Bronchial epithelial cell (primary cell): ENCODE measurements around the gene DCP2. TPM values are rescaled to one million over a fixed set of nuclear protein-coding genes. Genes with fewer than 3 reads are reported as not detected.

ENCODE experiments used
- DNase-seq: peaks from one replicate; pipeline ENCODE4 v3.0.0-alpha.2; 2010; ENCODE audit warnings: low read depth
- FAIRE-seq: peaks from 2 replicates; lab custom pipeline; 2011; peaks lifted over from hg19 to GRCh38; lab: Jason Lieb, UNC
- H3K27me3 ChIP-seq: 2 replicates; pipeline ENCODE4 v1.5.1; 2011; ENCODE audit warnings: low read length; ENCODE audit not compliant: control insufficient read depth, insufficient read depth
- H3K36me3 ChIP-seq: 2 replicates; pipeline ENCODE4 v1.5.1; 2011; ENCODE audit warnings: low read length; ENCODE audit not compliant: control insufficient read depth, insufficient read depth
- H3K4me3 ChIP-seq: 2 replicates; pipeline ENCODE4 v1.5.1; 2011; ENCODE audit warnings: mild to moderate bottlenecking, low read depth, low read length, control low read depth
- total RNA-seq: library from RNA; depleted of rRNA; stranded (reverse); fragments of >200 nt; gene quantifications from 2 replicates; pipeline ENCODE4 v1.2.1, GENCODE V29; 2014
- TF ChIP-seq, protein P1 (sequence below): IDR thresholded peaks from 2 replicates; pipeline ENCODE4 v1.5.1; 2011; ENCODE audit warnings: mild to moderate bottlenecking, moderate library complexity, low read length, control low read depth, inconsistent platforms; ENCODE audit not compliant: insufficient read depth, severe bottlenecking

The DCP2 gene
- total RNA-seq, 1 donor from 2014 or later = 24.0 TPM

DNA sequence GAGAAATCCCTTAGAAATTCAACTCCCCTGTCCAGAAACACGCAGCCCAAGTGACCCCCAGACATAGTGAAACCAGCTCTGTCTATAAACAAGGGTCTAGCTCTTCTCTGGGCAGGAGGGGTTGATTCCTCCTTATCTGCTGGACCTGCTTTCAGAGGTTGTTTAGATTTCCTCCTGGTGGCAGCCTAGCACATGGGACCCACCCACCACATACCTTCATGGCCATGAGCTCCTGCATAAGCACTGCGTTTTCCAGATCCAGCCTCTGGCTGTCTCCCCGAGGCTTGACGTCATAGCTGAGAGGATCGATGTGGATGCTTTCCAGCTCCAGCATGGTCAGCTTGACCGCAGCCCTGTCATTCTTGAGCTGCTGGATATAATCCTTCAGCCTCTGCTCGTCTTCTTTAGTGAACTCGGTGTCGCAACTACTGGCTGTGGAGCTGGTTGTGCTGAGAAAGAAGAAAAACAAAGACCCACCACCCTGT is 77.0 kb downstream of the DCP2 start:
- Histone ChIP-seq H3K36me3 (peaks cover 28% of the 10 kb centered on the region), H3K4me3 (no peak overlapping the region), H3K27me3 (no peaks in the 10 kb centered on the region)
- DNase-seq = no peak
- TF ChIP-seq, protein P1, sequence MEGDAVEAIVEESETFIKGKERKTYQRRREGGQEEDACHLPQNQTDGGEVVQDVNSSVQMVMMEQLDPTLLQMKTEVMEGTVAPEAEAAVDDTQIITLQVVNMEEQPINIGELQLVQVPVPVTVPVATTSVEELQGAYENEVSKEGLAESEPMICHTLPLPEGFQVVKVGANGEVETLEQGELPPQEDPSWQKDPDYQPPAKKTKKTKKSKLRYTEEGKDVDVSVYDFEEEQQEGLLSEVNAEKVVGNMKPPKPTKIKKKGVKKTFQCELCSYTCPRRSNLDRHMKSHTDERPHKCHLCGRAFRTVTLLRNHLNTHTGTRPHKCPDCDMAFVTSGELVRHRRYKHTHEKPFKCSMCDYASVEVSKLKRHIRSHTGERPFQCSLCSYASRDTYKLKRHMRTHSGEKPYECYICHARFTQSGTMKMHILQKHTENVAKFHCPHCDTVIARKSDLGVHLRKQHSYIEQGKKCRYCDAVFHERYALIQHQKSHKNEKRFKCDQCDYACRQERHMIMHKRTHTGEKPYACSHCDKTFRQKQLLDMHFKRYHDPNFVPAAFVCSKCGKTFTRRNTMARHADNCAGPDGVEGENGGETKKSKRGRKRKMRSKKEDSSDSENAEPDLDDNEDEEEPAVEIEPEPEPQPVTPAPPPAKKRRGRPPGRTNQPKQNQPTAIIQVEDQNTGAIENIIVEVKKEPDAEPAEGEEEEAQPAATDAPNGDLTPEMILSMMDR = no peak
- FAIRE-seq = no peak

DNA sequence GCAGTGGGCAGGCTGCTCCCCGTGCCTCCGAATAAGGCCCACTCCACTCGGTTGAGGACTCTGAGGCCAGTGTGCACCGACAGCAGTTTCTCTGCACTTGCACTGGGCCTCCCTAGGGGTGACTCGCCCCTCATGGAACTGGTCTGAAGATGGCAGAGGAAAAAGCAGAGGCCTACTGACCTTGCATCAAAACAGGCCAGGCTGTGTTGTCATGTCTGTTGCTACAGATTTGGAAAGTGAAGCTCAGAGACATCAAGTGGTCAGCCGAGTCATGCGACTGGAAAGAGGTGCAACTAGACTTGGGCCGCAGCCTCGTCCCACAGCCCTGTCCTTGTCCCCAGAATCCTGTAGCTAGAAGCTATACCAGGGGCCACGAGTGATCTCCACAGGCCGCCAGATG is 78.3 kb downstream of the DCP2 start:
- TF ChIP-seq, protein P1 = no peak
- Histone ChIP-seq H3K4me3 (no peak overlapping the region), H3K27me3 (no peaks in the 10 kb centered on the region), H3K36me3 (peaks cover 22% of the 10 kb centered on the region)
- DNase-seq (no peak), FAIRE-seq (no peak)

DNA sequence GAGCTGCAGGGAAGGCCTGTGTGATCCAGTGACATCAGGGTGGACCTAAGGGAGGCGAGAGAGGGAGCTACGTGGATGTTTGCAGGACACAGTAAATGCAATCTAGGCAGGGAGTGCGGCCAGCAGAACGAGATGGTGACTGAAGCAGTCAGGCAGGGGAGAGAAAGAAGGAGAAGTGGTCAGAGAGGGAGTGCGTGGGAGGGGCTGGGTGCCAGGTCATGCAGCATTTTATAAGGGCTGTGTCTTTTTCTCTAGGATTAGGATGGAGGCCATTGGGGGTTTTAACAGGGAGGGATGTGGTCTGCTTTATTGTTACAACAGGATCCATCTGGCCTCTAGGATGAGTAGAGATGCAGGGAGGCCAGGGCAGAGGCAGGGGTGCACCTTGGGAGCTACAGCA is 80.4 kb downstream of the DCP2 start:
- peaks cover 25% of the 10 kb centered on the region for H3K36me3 ChIP-seq
- no peak for FAIRE-seq

DNA sequence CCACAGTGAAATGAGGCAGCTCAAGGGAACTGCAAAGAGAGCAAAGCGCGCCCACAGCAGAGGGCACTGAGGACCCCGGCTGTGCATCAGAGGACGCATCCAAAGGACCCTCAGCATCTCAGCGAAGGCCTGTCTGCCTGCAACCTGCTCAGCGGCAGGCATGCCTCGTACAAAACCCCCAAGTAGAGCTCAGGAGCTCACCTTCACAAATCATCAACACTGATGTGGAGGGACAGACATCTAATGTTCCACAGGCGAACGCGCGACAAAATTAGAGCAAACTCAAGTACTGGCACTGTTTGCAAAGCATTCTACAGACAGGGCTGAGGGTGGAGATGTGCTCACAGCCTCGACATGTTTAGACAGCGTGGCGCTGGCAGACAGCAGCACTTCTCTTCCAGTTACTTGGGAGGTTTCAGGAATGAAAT is 81.0 kb downstream of the DCP2 start:
- FAIRE-seq (no peak), DNase-seq (no peak)
- TF ChIP-seq, protein P1 = no peak
- peaks cover 25% of the 10 kb centered on the region for H3K36me3 ChIP-seq
- no peaks in the 10 kb centered on the region for H3K27me3 ChIP-seq
- H3K4me3 ChIP-seq = no peak overlapping the region

More for the DNA sequence above, 80.4 kb downstream of the DCP2 start:
- no peak overlapping the region for H3K4me3 ChIP-seq
- TF ChIP-seq, protein P1 = no peak
- no peak for DNase-seq
- H3K27me3 ChIP-seq = no peaks in the 10 kb centered on the region

DNA sequence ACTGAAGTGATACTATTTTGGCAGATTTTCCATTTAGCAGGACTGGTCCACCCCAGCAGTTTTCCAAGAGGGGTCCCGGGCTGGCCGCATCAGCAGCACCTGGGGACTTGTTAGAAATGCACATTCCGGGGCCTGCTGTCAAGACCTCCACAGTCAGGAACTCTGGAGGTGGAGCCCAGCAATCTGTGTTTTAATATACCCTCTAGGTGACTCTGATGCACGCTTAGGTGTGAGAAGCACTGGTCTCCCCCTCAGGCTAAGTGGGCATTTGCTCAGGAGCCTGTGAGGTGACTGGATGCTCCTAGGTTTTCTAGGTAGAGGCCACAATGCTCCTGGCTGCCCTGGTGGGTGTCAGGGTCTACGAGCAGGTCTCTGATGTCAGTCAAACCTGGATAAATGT is 81.7 kb downstream of the DCP2 start:
- DNase-seq (no peak), FAIRE-seq (no peak)
- H3K4me3 ChIP-seq = no peak overlapping the region
- TF ChIP-seq, protein P1 = no peak
- peaks cover 26% of the 10 kb centered on the region for H3K36me3 ChIP-seq
- no peaks in the 10 kb centered on the region for H3K27me3 ChIP-seq

DNA sequence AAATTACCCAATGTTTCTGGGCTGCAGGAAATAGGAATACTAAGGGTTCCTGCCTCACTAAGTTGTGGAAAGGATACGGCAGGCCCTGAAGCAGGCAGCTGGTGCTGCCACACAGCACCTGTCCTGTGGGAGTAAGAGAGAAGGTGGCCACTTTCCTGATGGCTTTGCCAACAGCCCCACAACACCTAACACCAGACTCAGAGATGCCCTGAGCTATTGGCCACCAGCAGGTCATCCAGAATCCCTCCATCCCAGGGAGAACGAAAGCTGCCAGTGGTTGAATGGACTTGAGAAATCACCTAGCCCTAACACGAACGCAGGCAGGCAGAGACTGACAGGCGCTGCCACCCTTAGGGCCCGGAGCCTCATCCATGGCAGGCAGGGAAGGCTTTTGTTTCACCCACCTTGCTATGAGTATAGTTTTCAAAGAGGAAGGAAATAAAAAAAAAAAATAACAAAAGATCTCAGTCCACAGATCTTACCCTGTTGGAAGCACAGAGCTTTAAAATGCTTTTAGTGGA is 82.2 kb downstream of the DCP2 start:
- Histone ChIP-seq H3K4me3 (no peak overlapping the region), H3K36me3 (peaks cover 28% of the 10 kb centered on the region), H3K27me3 (no peaks in the 10 kb centered on the region)
- TF ChIP-seq, protein P1 = no peak
- DNase-seq (no peak), FAIRE-seq (no peak)
